GM18873 (cell line): ENCODE measurements around the gene PGLYRP2.
A peak's percentile ranks its signal among the peaks of the same experiment; 100 is the strongest.
"Not testable (repeated sequence)": the region's sequence is repeated elsewhere in the genome, so short reads cannot be mapped to it uniquely, and the experiment has no call there.

Source experiments
- ATAC-seq: cut with Tn5 transposase; IDR thresholded peaks from one replicate; pipeline ENCODE4 v1.9.1; 2021; ENCODE audit warnings: mild to moderate bottlenecking, moderate library complexity, moderate number of reproducible peaks; ENCODE audit not compliant: unreplicated experiment, low FRiP score

The PGLYRP2 gene

GRCh38 chr19:15488489-15489226, 9.4 kb upstream of the PGLYRP2 start:
- ATAC-seq = no peak

GRCh38 chr19:15487038-15487437, 7.7 kb upstream of the PGLYRP2 start:
- ATAC-seq = no peak

- not testable (repeated sequence) for ATAC-seq
These were observed 6.5 kb upstream of the PGLYRP2 start for GRCh38 chr19:15485768-15486167.

- not testable (repeated sequence) for ATAC-seq
These were observed 1.7 kb upstream of the PGLYRP2 start for GRCh38 chr19:15480996-15481395.

- ATAC-seq = no peak
These were observed 3.0 kb downstream of the PGLYRP2 start for GRCh38 chr19:15476325-15476724.

GRCh38 chr19:15475611-15476010, 3.7 kb downstream of the PGLYRP2 start:
- no peak for ATAC-seq

GRCh38 chr19:15475169-15475568, 4.1 kb downstream of the PGLYRP2 start:
- ATAC-seq = no peak

GRCh38 chr19:15473821-15474220, 5.5 kb downstream of the PGLYRP2 start:
- not testable (repeated sequence) for ATAC-seq

GRCh38 chr19:15471639-15472101, 7.6 kb downstream of the PGLYRP2 start:
- ATAC-seq = no peak

GRCh38 chr19:15469513-15470297, 9.6 kb downstream of the PGLYRP2 start:
- ATAC-seq = no peak

- ATAC-seq = no peak
These were observed 10.4 kb downstream of the PGLYRP2 start for GRCh38 chr19:15468675-15469512.

GRCh38 chr19:15467734-15468214, 11.5 kb downstream of the PGLYRP2 start:
- ATAC-seq = no peak

- peak; percentile 63 for ATAC-seq
These were observed 12.2 kb downstream of the PGLYRP2 start for GRCh38 chr19:15466851-15467733.

- no peak for ATAC-seq
These were observed 14.6 kb downstream of the PGLYRP2 start, which contains the start of gene RASAL3 for GRCh38 chr19:15464394-15465385. Gene RASAL3, minus strand, starts transcription at chr19:15464544. Its CDS starts 186 bp downstream, at chr19:15464358.

- ATAC-seq = no peak
These were observed 15.4 kb downstream of the PGLYRP2 start for GRCh38 chr19:15463861-15464371.

- ATAC-seq = no peak
These were observed 17.6 kb downstream of the PGLYRP2 start for GRCh38 chr19:15461694-15462093.

- ATAC-seq = no peak
These were observed 21.4 kb downstream of the PGLYRP2 start for GRCh38 chr19:15457701-15458484.
